Stimulated activated CD8-positive, alpha-beta memory T cell treated with anti-CD3 and anti-CD28 coated beads, Interleukin-15, amount 100 ng/mL, for 1 hour (primary cell): ENCODE data around the gene GPR89A.
"Not testable (repeated sequence)": the region's sequence is repeated elsewhere in the genome, so short reads cannot be mapped to it uniquely, and the experiment has no call there.

Source experiments
- DNase-seq: peaks from one replicate; pipeline ENCODE4 v3.0.0-alpha.2; 2020; ENCODE audit warnings: low read depth

GPR89A gene

GRCh38 chr1:145717833-145718232, 110.0 kb downstream of the GPR89A start:
- no peak for DNase-seq

- DNase-seq, result not testable (repeated sequence)
Observed at GRCh38 chr1:145718465-145718864, 110.7 kb downstream of the GPR89A start.

GRCh38 chr1:145719230-145720079, 111.7 kb downstream of the GPR89A start, which contains the start of gene CD160:
CD160 (plus strand) TSS chr1:145719499; CDS start chr1:145728328, 8,829 bp downstream.
- DNase-seq, result no peak
